HG03571 (cell line): ENCODE results near the gene OR10D3.
"Not testable (repeated sequence)": the region's sequence is repeated elsewhere in the genome, so short reads cannot be mapped to it uniquely, and the experiment has no call there.

Experiments used
- ATAC-seq: cut with Tn5 transposase; IDR thresholded peaks from one replicate; pipeline ENCODE4 v1.9.1; 2021; ENCODE audit not compliant: unreplicated experiment

OR10D3 gene

GRCh38 chr11:124183068-124183467, at the start of gene OR10D3:
TSS of gene OR10D3 (plus strand) at chr11:124183345. CDS start at chr11:124185270, 1,925 bp downstream.
- no peak for ATAC-seq

- no peak for ATAC-seq
Measured at GRCh38 chr11:124143034-124143433, 40.1 kb upstream of the OR10D3 start.

GRCh38 chr11:124147951-124148350, 35.2 kb upstream of the OR10D3 start:
- no peak for ATAC-seq

GRCh38 chr11:124150684-124151083, 32.5 kb upstream of the OR10D3 start:
- no peak for ATAC-seq

GRCh38 chr11:124152770-124153407, 30.3 kb upstream of the OR10D3 start:
- no peak for ATAC-seq

GRCh38 chr11:124153821-124154220, 29.3 kb upstream of the OR10D3 start:
- ATAC-seq, result no peak

- no peak for ATAC-seq
Measured at GRCh38 chr11:124159481-124159880, 23.7 kb upstream of the OR10D3 start.

- no peak for ATAC-seq
Measured at GRCh38 chr11:124160986-124161385, 22.2 kb upstream of the OR10D3 start.

GRCh38 chr11:124167826-124168231, 15.3 kb upstream of the OR10D3 start:
- no peak for ATAC-seq

- no peak for ATAC-seq
Measured at GRCh38 chr11:124168796-124169195, 14.3 kb upstream of the OR10D3 start.

GRCh38 chr11:124170315-124170714, 12.8 kb upstream of the OR10D3 start:
- ATAC-seq, result not testable (repeated sequence)

- no peak for ATAC-seq
Measured at GRCh38 chr11:124170801-124171586, 12.2 kb upstream of the OR10D3 start.

- no peak for ATAC-seq
Measured at GRCh38 chr11:124172101-124172500, 11.0 kb upstream of the OR10D3 start.

- ATAC-seq, result no peak
Measured at GRCh38 chr11:124172599-124172998, 10.5 kb upstream of the OR10D3 start.

- ATAC-seq, result no peak
Measured at GRCh38 chr11:124174001-124174583, 9.1 kb upstream of the OR10D3 start.

GRCh38 chr11:124176925-124177715, 6.0 kb upstream of the OR10D3 start:
- no peak for ATAC-seq

- ATAC-seq, result no peak
Measured at GRCh38 chr11:124179310-124179709, 3.8 kb upstream of the OR10D3 start.

GRCh38 chr11:124190298-124191139, 7.4 kb downstream of the OR10D3 start:
- no peak for ATAC-seq

- ATAC-seq, result peak; percentile 85
Measured at GRCh38 chr11:124193221-124194010, 10.3 kb downstream of the OR10D3 start.
